Uterus (tissue), 2 donors: ENCODE results near the gene NLGN1.

Experiments used
- CTCF ChIP-seq, 4 experiments: fragments of 200-600 bp in 2 of 4; fragments of 450-650 bp in 2 of 4; sonication (generic) in 2 of 4; IDR thresholded peaks; one replicate each; pipeline ENCODE4 v1.5.1; 2016 to 2019; ENCODE audit warnings: antibody characterized with exemption in 4 of 4, mild to moderate bottlenecking in 2 of 4, moderate library complexity in 1 of 4
- POLR2A ChIP-seq, 2 donors: fragments of 450-650 bp; IDR thresholded peaks; one replicate each; pipeline ENCODE4 v1.6.1; 2016; ENCODE audit warnings: antibody characterized with exemption in 2 of 2, mild to moderate bottlenecking in 1 of 2, moderate library complexity in 1 of 2

GRCh38 chr3:173839859-173840258, 442.3 kb downstream of the NLGN1 start:
- TF ChIP-seq POLR2A (IDR thresholded peaks at IDR 0.05) (no peak), CTCF (IDR thresholded peaks at IDR 0.05) (no peak)
